ENCODE data around the gene PCGF3. TPM values are rescaled to one million over a fixed set of nuclear protein-coding genes. Genes with fewer than 3 reads are reported as not detected.
A peak's percentile ranks its signal among the peaks of the same experiment; 100 is the strongest.

PCGF3 gene
- total and polyA plus RNA-seq, 2 donors from 2014 or later = 21.7 to 59.6 TPM

DNA sequence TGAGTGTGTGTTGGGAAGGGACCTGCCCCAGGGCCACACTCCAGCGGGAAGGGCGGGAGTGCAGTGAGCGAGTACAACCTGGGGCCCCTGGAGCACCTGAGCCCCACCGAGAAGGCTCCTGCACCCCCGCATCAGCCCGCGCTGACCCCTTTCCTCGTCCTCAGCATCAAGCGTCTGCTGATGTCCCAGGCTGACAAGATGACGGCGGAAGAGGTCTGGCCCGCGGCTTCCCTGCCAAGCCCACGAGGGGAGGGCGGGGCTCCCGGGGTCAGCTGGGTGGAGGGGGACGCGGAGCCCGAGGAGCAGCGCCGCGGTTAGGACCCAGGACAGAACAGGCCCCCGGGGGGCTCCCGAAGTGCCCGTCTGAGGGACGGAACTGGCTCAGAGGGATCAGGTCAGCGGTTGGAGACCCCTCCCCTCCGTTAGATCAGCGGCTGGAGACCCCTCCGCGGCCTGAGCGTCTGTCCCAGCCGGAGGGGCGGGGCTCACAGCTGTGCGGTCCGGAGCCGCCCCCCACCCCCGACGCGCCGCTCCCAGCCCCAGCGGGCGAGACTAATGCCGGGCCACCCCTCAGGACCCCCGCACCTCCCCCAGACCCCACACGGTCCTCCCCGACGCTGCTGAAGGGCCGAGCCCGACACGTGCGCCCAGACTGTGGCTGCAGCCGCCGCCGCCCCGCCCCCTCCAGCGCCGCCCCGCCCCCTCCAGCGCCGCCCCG, 24.5 kb upstream of the PCGF3 start:
- Histone ChIP-seq H3K27ac (ENCODE audit: low read depth in 2 of 2, low read length in 2 of 2) (no peak overlapping the region), H3K4me1 (ENCODE audit: control insufficient read depth in 2 of 3, insufficient read depth in 2 of 3, low read depth in 1 of 3, low read length in 3 of 3) (peaks cover 0 to 6% (median 0%) of the 10 kb centered on the region in 3 donors), H3K36me3 (ENCODE audit: control insufficient read depth in 2 of 3, insufficient read depth in 3 of 3, low read length in 3 of 3) (no peaks in the 10 kb centered on the region), H3K9ac (ENCODE audit: low read length in 3 of 3) (no peak overlapping the region), H3K27me3 (ENCODE audit: control insufficient read depth, insufficient read depth, low read length) (no peaks in the 10 kb centered on the region), H3K9me3 (ENCODE audit: control insufficient read depth in 2 of 3, insufficient read depth in 1 of 3, low read length in 3 of 3) (no peaks in the 10 kb centered on the region), H3K4me3 (ENCODE audit: low read length in 3 of 3) (peak overlapping the region in 1 of 3 donors; percentile 29)
- intact Hi-C loops (cut with DNase I) = no loop called here
- DNase-seq = peak in 4 of 5 donors; percentile 54 to 90 (median 79)
- no peak for FAIRE-seq
- TF ChIP-seq, protein P1, sequence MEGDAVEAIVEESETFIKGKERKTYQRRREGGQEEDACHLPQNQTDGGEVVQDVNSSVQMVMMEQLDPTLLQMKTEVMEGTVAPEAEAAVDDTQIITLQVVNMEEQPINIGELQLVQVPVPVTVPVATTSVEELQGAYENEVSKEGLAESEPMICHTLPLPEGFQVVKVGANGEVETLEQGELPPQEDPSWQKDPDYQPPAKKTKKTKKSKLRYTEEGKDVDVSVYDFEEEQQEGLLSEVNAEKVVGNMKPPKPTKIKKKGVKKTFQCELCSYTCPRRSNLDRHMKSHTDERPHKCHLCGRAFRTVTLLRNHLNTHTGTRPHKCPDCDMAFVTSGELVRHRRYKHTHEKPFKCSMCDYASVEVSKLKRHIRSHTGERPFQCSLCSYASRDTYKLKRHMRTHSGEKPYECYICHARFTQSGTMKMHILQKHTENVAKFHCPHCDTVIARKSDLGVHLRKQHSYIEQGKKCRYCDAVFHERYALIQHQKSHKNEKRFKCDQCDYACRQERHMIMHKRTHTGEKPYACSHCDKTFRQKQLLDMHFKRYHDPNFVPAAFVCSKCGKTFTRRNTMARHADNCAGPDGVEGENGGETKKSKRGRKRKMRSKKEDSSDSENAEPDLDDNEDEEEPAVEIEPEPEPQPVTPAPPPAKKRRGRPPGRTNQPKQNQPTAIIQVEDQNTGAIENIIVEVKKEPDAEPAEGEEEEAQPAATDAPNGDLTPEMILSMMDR (IDR thresholded peaks at IDR 0.05; ENCODE audit: borderline replicate concordance, extremely low read depth, insufficient read depth) = no peak

DNA sequence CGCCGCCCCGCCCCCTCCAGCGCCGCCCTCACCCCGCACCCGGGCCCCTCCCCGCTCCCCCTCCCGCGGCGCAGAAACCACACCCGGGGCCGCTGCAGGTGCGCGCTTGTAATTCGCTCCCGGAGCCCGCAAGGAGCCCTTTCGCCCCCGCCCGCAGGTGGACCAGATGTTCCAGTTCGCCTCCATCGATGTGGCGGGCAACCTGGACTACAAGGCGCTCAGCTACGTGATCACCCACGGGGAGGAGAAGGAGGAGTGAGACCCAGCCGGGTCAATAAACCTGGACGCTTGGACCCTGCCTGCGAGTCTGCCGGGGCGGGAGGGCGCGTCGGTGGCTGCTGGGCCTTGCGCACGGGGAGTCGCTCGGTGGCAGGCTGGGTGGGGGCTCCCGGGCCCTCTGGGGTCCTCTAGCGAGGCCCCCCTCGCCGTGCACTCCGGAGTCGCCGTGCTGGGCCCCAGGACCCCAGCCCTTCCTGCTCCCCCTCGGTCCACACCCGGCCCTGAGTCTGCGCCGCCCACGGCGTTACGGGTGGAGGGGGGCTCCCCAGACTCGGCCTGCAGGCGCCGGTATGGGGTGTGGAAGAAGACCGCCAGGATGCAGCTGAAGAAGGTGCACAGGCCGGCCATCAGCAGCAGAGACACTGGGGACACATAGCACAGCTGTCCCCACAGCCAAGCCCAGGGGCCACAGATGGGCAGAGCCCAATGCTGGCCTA, 23.7 kb upstream of the PCGF3 start:
- intact Hi-C loops (cut with DNase I) = no loop called here
- H3K27ac ChIP-seq (ENCODE audit: low read depth in 2 of 2, low read length in 2 of 2) = no peak overlapping the region
- FAIRE-seq = no peak

DNA sequence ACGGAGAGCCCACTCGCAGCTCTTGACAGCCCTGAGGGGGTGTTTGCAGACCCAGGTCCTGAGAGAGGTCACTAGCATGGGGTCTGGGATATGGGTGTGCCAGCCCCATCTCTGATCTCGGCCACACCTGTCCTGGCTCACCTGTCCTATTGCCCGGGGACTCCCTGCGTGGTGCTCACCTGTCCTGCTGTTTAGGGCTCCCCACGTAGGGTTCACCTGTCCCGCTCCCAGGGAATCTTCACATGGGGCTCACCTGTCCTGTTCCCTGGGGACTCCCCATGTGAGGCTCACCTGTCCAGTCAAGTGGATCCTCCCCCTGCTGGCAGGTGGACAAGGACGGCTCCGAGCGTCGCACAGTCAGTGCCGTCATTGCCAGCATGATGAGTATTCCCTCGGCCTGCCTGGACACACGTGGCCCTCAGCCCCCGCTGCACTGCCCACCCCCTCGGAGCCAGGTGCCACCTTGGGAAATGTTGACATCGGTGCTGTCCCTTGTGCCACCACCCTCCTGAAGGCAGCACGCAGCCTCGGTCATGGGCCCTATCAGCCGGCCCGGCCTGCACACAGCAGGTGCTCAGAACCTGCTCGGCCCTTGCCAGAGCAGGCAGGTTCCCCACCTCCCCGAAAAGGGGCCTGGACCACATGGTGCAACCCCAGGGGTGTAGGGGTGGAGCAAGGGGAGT, 23.0 kb upstream of the PCGF3 start:
- FAIRE-seq = no peak

More for the DNA sequence above, 23.7 kb upstream of the PCGF3 start:
- TF ChIP-seq, protein P1 (IDR thresholded peaks at IDR 0.05; ENCODE audit: borderline replicate concordance, extremely low read depth, insufficient read depth) = no peak
- no peaks in the 10 kb centered on the region for H3K9me3 ChIP-seq (ENCODE audit: control insufficient read depth in 2 of 3, insufficient read depth in 1 of 3, low read length in 3 of 3)
- no peaks in the 10 kb centered on the region for H3K36me3 ChIP-seq (ENCODE audit: control insufficient read depth in 2 of 3, insufficient read depth in 3 of 3, low read length in 3 of 3)
- no peaks in the 10 kb centered on the region for H3K27me3 ChIP-seq (ENCODE audit: control insufficient read depth, insufficient read depth, low read length)
- no peak overlapping the region for H3K9ac ChIP-seq (ENCODE audit: low read length in 3 of 3)
- H3K4me3 ChIP-seq (ENCODE audit: low read length in 3 of 3) = no peak overlapping the region
- peaks cover 0 to 9% (median 0%) of the 10 kb centered on the region in 3 donors for H3K4me1 ChIP-seq (ENCODE audit: control insufficient read depth in 2 of 3, insufficient read depth in 2 of 3, low read depth in 1 of 3, low read length in 3 of 3)
- DNase-seq = peak in 3 of 5 donors; percentile 42 to 87 (median 87)

More for the DNA sequence above, 23.0 kb upstream of the PCGF3 start:
- H3K27ac ChIP-seq (ENCODE audit: low read depth in 2 of 2, low read length in 2 of 2) = no peak overlapping the region
- H3K36me3 ChIP-seq (ENCODE audit: control insufficient read depth in 2 of 3, insufficient read depth in 3 of 3, low read length in 3 of 3) = no peaks in the 10 kb centered on the region
- H3K9ac ChIP-seq (ENCODE audit: low read length in 3 of 3) = no peak overlapping the region
- peak in 2 of 5 donors; percentile 72 to 73 for DNase-seq
- peaks cover 0 to 15% (median 0%) of the 10 kb centered on the region in 3 donors for H3K4me1 ChIP-seq (ENCODE audit: control insufficient read depth in 2 of 3, insufficient read depth in 2 of 3, low read depth in 1 of 3, low read length in 3 of 3)
- no peaks in the 10 kb centered on the region for H3K27me3 ChIP-seq (ENCODE audit: control insufficient read depth, insufficient read depth, low read length)
- no peaks in the 10 kb centered on the region for H3K9me3 ChIP-seq (ENCODE audit: control insufficient read depth in 2 of 3, insufficient read depth in 1 of 3, low read length in 3 of 3)
- TF ChIP-seq, protein P1 (IDR thresholded peaks at IDR 0.05; ENCODE audit: borderline replicate concordance, extremely low read depth, insufficient read depth) = no peak
- H3K4me3 ChIP-seq (ENCODE audit: low read length in 3 of 3) = no peak overlapping the region
- intact Hi-C loops (cut with DNase I) = no loop called here

Data from kidney (tissue), 14 donors.